ENCODE results near the gene SHB.

The SHB gene

DNA sequence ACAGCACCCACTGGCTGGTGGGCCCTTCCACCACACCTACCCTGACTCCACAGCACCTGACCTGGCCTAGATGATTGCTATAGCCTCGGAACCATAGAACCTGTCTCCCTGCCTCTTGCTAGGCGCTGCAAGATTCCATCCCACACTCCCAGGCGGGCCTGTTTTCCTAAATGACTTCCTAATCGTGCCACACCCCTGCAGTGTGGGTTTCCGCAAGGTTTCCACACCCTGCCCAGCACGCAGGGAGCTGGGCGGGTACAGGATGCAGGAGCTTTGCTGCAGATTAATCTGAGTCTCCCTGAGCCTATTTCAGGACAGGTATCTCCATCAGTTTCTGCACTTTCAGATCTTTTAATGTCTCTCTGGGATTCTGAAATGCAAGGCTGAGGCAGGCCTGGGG lies 62.9 kb downstream of the SHB start:
- no peaks in the 10 kb centered on the region for H3K27me3 ChIP-seq (replicated peaks in 2 of 5; ENCODE audit: control insufficient read depth in 4 of 5, insufficient read depth in 5 of 5, low read length in 4 of 5)
- no peak for DNase-seq
- POLR2A ChIA-PET, result no interaction called here
- H3K4me3 ChIP-seq (ENCODE audit: control insufficient read depth in 1 of 7, extremely low read depth in 1 of 7, insufficient read depth in 4 of 7, low read depth in 2 of 7, low read length in 6 of 7), result no peak overlapping the region
- H3K36me3 ChIP-seq (ENCODE audit: control insufficient read depth in 4 of 4, insufficient read depth in 4 of 4, low read length in 3 of 4), result no peaks in the 10 kb centered on the region
- CTCF ChIA-PET, result interaction anchor here (0.9 kb wide), 1 partner anchor 8 kb away, joined by 3 read pairs; no protein-coding TSS in a partner anchor
- peaks cover 0 to 38% (median 19%) of the 10 kb centered on the region in 4 experiments for H3K4me1 ChIP-seq (ENCODE audit: control extremely low read depth in 1 of 4, control insufficient read depth in 4 of 4, insufficient read depth in 4 of 4, low read length in 3 of 4)
- WGBS (ENCODE audit: insufficient coverage), result 97% methylated on average over 7 of the region's 7 CpGs
- no peaks in the 10 kb centered on the region for H3K9me3 ChIP-seq (ENCODE audit: control extremely low read depth in 1 of 5, control insufficient read depth in 4 of 5, insufficient read depth in 2 of 5, low read depth in 1 of 5, low read length in 4 of 5)
- no peak overlapping the region for H3K27ac ChIP-seq (ENCODE audit: insufficient read depth in 1 of 2, low read depth in 1 of 2, low read length in 2 of 2, poor library complexity in 1 of 2, severe bottlenecking in 2 of 2)

DNA sequence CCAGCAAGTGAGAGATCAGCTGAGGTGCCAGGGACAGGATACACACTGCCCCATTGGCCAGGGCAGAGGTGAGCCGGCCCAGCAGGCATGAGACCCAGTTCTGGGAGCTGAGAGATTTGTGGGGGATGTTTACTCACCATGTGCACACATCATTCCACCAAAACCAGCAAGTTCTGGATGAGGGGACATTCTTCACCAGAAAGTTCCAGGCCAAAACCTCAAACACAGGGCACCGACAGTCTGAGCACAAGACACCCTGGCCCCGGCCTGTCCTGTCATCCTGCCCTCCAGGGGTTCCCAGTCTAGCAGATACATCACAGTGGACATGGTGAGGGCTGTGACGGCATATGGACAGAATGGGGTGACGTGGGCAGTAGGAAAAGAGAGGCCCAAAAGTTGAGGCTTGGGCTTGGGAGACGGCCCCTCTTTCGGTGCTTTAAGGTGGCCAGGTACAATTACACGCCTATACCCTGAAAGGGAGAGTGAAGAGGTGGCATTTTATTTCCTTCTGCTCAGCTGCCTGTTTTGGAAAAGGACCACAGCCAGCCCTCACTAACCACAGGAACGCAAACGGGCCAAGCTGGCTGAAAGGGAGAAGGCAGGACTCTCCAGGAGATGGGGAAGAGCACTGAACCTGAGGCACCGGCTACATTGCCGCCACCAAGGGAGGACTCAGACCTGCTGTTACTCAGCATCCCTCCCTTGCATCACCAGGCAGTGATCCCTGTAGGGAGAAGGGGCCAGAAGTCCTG lies 64.0 kb downstream of the SHB start:
- H3K4me1 ChIP-seq (ENCODE audit: control extremely low read depth in 1 of 4, control insufficient read depth in 4 of 4, insufficient read depth in 4 of 4, low read length in 3 of 4), result peaks cover 0 to 35% (median 19%) of the 10 kb centered on the region in 4 experiments
- H3K27ac ChIP-seq (ENCODE audit: insufficient read depth in 1 of 2, low read depth in 1 of 2, low read length in 2 of 2, poor library complexity in 1 of 2, severe bottlenecking in 2 of 2), result no peak overlapping the region
- ChIA-PET POLR2A (no interaction called here), CTCF (interaction anchor here (2.9 kb wide), 1 partner anchor 12 kb away, joined by 8 read pairs; no protein-coding TSS in a partner anchor)
- DNase-seq, result no peak
- no peaks in the 10 kb centered on the region for H3K27me3 ChIP-seq (replicated peaks in 2 of 5; ENCODE audit: control insufficient read depth in 4 of 5, insufficient read depth in 5 of 5, low read length in 4 of 5)
- no peaks in the 10 kb centered on the region for H3K36me3 ChIP-seq (ENCODE audit: control insufficient read depth in 4 of 4, insufficient read depth in 4 of 4, low read length in 3 of 4)
- no peak overlapping the region for H3K4me3 ChIP-seq (ENCODE audit: control insufficient read depth in 1 of 7, extremely low read depth in 1 of 7, insufficient read depth in 4 of 7, low read depth in 2 of 7, low read length in 6 of 7)
- 92% methylated on average over 11 of the region's 12 CpGs for WGBS (ENCODE audit: insufficient coverage)
- H3K9me3 ChIP-seq (ENCODE audit: control extremely low read depth in 1 of 5, control insufficient read depth in 4 of 5, insufficient read depth in 2 of 5, low read depth in 1 of 5, low read length in 4 of 5), result no peaks in the 10 kb centered on the region

DNA sequence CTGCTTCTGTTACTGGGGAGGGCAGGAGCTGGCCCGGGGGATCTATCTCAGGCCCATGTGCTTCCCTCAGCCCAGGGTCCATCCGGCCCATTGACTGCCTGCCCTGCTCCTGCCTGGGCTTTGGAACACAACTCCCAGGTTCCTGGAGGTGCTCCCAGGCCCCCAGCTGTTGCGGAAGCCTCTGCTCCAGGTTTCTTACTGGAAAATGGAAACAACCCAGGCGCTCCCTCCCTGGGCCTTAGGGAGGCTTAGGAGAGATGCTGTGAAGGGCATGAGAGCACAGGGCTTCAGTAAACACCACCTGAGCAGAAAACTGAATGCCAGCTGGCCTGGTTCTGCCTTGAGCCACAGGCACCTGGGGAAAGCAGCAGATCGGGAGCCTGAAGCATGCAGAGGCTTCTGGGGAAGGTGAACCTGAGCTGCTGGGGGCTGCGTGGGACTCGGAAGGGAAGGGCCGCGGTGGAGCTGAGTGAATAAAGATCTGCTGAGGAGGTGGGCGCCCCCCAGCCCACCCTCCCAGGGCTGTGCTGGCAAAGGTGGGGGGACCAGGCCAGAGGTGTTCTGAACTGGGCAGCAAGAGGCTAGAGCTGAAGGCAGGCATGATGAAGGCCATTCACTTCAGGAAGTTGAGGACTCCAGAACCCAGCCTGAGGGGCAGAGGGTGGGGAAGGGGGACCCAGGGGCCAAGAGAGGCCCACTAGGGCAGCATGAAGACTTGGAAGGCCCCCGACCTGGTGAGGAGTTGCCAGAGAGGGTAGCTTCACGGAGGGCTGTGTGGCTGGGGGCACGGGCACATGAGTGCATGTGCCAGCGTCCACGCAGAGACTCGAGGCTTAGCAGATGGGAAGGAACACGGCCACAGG lies 64.8 kb downstream of the SHB start:
- ChIA-PET CTCF (interaction anchor here (2.9 kb wide), 1 partner anchor 12 kb away, joined by 8 read pairs; no protein-coding TSS in a partner anchor), POLR2A (interaction anchor here (0.7 kb wide), 1 partner anchor 11 kb away, joined by 3 read pairs; no protein-coding TSS in a partner anchor)
- no peak overlapping the region for H3K4me3 ChIP-seq (ENCODE audit: control insufficient read depth in 1 of 7, extremely low read depth in 1 of 7, insufficient read depth in 4 of 7, low read depth in 2 of 7, low read length in 6 of 7)
- H3K4me1 ChIP-seq (ENCODE audit: control extremely low read depth in 1 of 4, control insufficient read depth in 4 of 4, insufficient read depth in 4 of 4, low read length in 3 of 4), result peaks cover 3 to 37% (median 20%) of the 10 kb centered on the region in 4 experiments
- H3K9me3 ChIP-seq (ENCODE audit: control extremely low read depth in 1 of 5, control insufficient read depth in 4 of 5, insufficient read depth in 2 of 5, low read depth in 1 of 5, low read length in 4 of 5), result no peaks in the 10 kb centered on the region
- H3K27me3 ChIP-seq (replicated peaks in 2 of 5; ENCODE audit: control insufficient read depth in 4 of 5, insufficient read depth in 5 of 5, low read length in 4 of 5), result no peaks in the 10 kb centered on the region
- DNase-seq, result no peak
- H3K36me3 ChIP-seq (ENCODE audit: control insufficient read depth in 4 of 4, insufficient read depth in 4 of 4, low read length in 3 of 4), result no peaks in the 10 kb centered on the region
- WGBS (ENCODE audit: insufficient coverage), result over 99% methylated on average over 13 of the region's 17 CpGs
- H3K27ac ChIP-seq (ENCODE audit: insufficient read depth in 1 of 2, low read depth in 1 of 2, low read length in 2 of 2, poor library complexity in 1 of 2, severe bottlenecking in 2 of 2), result no peak overlapping the region

GRCh38 chr9:38003230-38003629 lies 65.8 kb downstream of the SHB start:
- H3K4me3 ChIP-seq (ENCODE audit: control insufficient read depth in 1 of 7, extremely low read depth in 1 of 7, insufficient read depth in 4 of 7, low read depth in 2 of 7, low read length in 6 of 7), result no peak overlapping the region
- H3K36me3 ChIP-seq (ENCODE audit: control insufficient read depth in 4 of 4, insufficient read depth in 4 of 4, low read length in 3 of 4), result no peaks in the 10 kb centered on the region
- 77% methylated on average over 6 of the region's 8 CpGs for WGBS (ENCODE audit: insufficient coverage)
- CTCF ChIA-PET, result interaction anchor here (2.9 kb wide), 1 partner anchor 13 kb away, joined by 8 read pairs; no protein-coding TSS in a partner anchor
- no peaks in the 10 kb centered on the region for H3K9me3 ChIP-seq (ENCODE audit: control extremely low read depth in 1 of 5, control insufficient read depth in 4 of 5, insufficient read depth in 2 of 5, low read depth in 1 of 5, low read length in 4 of 5)
- no peak overlapping the region for H3K27ac ChIP-seq (ENCODE audit: insufficient read depth in 1 of 2, low read depth in 1 of 2, low read length in 2 of 2, poor library complexity in 1 of 2, severe bottlenecking in 2 of 2)
- DNase-seq, result no peak
- H3K27me3 ChIP-seq (replicated peaks in 2 of 5; ENCODE audit: control insufficient read depth in 4 of 5, insufficient read depth in 5 of 5, low read length in 4 of 5), result no peaks in the 10 kb centered on the region
- POLR2A ChIA-PET, result no interaction called here
- H3K4me1 ChIP-seq (ENCODE audit: control extremely low read depth in 1 of 4, control insufficient read depth in 4 of 4, insufficient read depth in 4 of 4, low read length in 3 of 4), result peaks cover 6 to 37% (median 17%) of the 10 kb centered on the region in 4 experiments

- Histone ChIP-seq H3K4me3 (ENCODE audit: control insufficient read depth in 1 of 7, extremely low read depth in 1 of 7, insufficient read depth in 4 of 7, low read depth in 2 of 7, low read length in 6 of 7) (no peak overlapping the region), H3K4me1 (ENCODE audit: control extremely low read depth in 1 of 4, control insufficient read depth in 4 of 4, insufficient read depth in 4 of 4, low read length in 3 of 4) (peaks cover 6 to 36% (median 14%) of the 10 kb centered on the region in 4 experiments), H3K27me3 (replicated peaks in 2 of 5; ENCODE audit: control insufficient read depth in 4 of 5, insufficient read depth in 5 of 5, low read length in 4 of 5) (no peaks in the 10 kb centered on the region), H3K36me3 (ENCODE audit: control insufficient read depth in 4 of 4, insufficient read depth in 4 of 4, low read length in 3 of 4) (no peaks in the 10 kb centered on the region), H3K9me3 (ENCODE audit: control extremely low read depth in 1 of 5, control insufficient read depth in 4 of 5, insufficient read depth in 2 of 5, low read depth in 1 of 5, low read length in 4 of 5) (no peaks in the 10 kb centered on the region), H3K27ac (ENCODE audit: insufficient read depth in 1 of 2, low read depth in 1 of 2, low read length in 2 of 2, poor library complexity in 1 of 2, severe bottlenecking in 2 of 2) (no peak overlapping the region)
- POLR2A ChIA-PET, result no interaction called here
- CTCF ChIA-PET, result no interaction called here
- DNase-seq, result no peak
- WGBS (ENCODE audit: insufficient coverage), result 77% methylated on average over 5 of the region's 7 CpGs
These were observed 67.6 kb downstream of the SHB start for GRCh38 chr9:38001430-38001829.

- H3K4me1 ChIP-seq (ENCODE audit: control extremely low read depth in 1 of 4, control insufficient read depth in 4 of 4, insufficient read depth in 4 of 4, low read length in 3 of 4), result peaks cover 6 to 41% (median 17%) of the 10 kb centered on the region in 4 experiments
- H3K27me3 ChIP-seq (replicated peaks in 2 of 5; ENCODE audit: control insufficient read depth in 4 of 5, insufficient read depth in 5 of 5, low read length in 4 of 5), result no peaks in the 10 kb centered on the region
- POLR2A ChIA-PET, result no interaction called here
- DNase-seq, result no peak
- no peaks in the 10 kb centered on the region for H3K9me3 ChIP-seq (ENCODE audit: control extremely low read depth in 1 of 5, control insufficient read depth in 4 of 5, insufficient read depth in 2 of 5, low read depth in 1 of 5, low read length in 4 of 5)
- 91% methylated on average over 3 of the region's 5 CpGs for WGBS (ENCODE audit: insufficient coverage)
- no peaks in the 10 kb centered on the region for H3K36me3 ChIP-seq (ENCODE audit: control insufficient read depth in 4 of 4, insufficient read depth in 4 of 4, low read length in 3 of 4)
- H3K27ac ChIP-seq (ENCODE audit: insufficient read depth in 1 of 2, low read depth in 1 of 2, low read length in 2 of 2, poor library complexity in 1 of 2, severe bottlenecking in 2 of 2), result no peak overlapping the region
- no peak overlapping the region for H3K4me3 ChIP-seq (ENCODE audit: control insufficient read depth in 1 of 7, extremely low read depth in 1 of 7, insufficient read depth in 4 of 7, low read depth in 2 of 7, low read length in 6 of 7)
- CTCF ChIA-PET, result no interaction called here
These were observed 68.3 kb downstream of the SHB start for GRCh38 chr9:38000735-38001134.

DNA sequence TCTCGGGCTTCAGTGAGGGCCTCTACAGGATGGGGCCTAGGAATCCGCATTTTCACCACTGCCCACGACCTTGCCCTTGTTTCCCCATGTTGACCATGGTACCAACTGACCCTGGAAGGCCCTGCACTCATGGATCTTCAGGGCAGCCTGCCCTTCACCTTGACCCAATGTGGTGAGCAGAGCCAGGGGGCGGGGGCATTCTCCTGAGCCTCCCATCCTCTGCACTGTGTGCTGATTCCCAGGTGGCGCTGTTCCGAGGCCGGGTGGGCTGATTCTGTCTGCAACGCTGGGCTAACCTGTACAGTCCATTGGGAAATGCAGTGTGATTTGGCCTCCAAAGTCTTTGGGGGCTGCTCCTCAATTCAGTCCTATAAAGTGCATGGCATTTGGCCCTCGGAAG lies 68.7 kb downstream of the SHB start:
- H3K4me1 ChIP-seq (ENCODE audit: control extremely low read depth in 1 of 4, control insufficient read depth in 4 of 4, insufficient read depth in 4 of 4, low read length in 3 of 4), result peaks cover 6 to 46% (median 21%) of the 10 kb centered on the region in 4 experiments
- H3K9me3 ChIP-seq (ENCODE audit: control extremely low read depth in 1 of 5, control insufficient read depth in 4 of 5, insufficient read depth in 2 of 5, low read depth in 1 of 5, low read length in 4 of 5), result no peaks in the 10 kb centered on the region
- POLR2A ChIA-PET, result no interaction called here
- no peaks in the 10 kb centered on the region for H3K36me3 ChIP-seq (ENCODE audit: control insufficient read depth in 4 of 4, insufficient read depth in 4 of 4, low read length in 3 of 4)
- no peak overlapping the region for H3K4me3 ChIP-seq (ENCODE audit: control insufficient read depth in 1 of 7, extremely low read depth in 1 of 7, insufficient read depth in 4 of 7, low read depth in 2 of 7, low read length in 6 of 7)
- no peak for DNase-seq
- WGBS (ENCODE audit: insufficient coverage), result 98% methylated on average over 8 of the region's 9 CpGs
- H3K27ac ChIP-seq (ENCODE audit: insufficient read depth in 1 of 2, low read depth in 1 of 2, low read length in 2 of 2, poor library complexity in 1 of 2, severe bottlenecking in 2 of 2), result no peak overlapping the region
- CTCF ChIA-PET, result no interaction called here
- H3K27me3 ChIP-seq (replicated peaks in 2 of 5; ENCODE audit: control insufficient read depth in 4 of 5, insufficient read depth in 5 of 5, low read length in 4 of 5), result no peaks in the 10 kb centered on the region
